IMR-90 (cell line): Measurements from ENCODE around the gene ERVMER34-1. TPM values are rescaled to one million over a fixed set of nuclear protein-coding genes. Genes with fewer than 3 reads are reported as not detected.

ENCODE experiments used
- ATAC-seq: fragments of 200-7000 bp; cut with Tn5 transposase; 2 replicates; pipeline ENCODE4 v1.9.1; 2020; ENCODE audit warnings: low read depth, mild to moderate bottlenecking, moderate library complexity
- BruUV-seq: library from RNA; stranded (reverse); fragments of 400-500 nt; replicated peaks from 2 replicates; lab custom pipeline; 2021; lab: Mats Ljungman, UMichigan
- CTCF ChIA-PET: fragments of 300-600 bp; formaldehyde crosslinking; extraction: SDS; loops from one replicate; lab custom pipeline; 2021; ENCODE audit warnings: antibody characterized with exemption; lab: Yijun Ruan, JAX
- POLR2A ChIA-PET: fragments of 300-600 bp; sonication (Branson Sonifier 250); formaldehyde crosslinking; loops from one replicate; lab custom pipeline; 2022; ENCODE audit warnings: antibody characterized with exemption; ENCODE audit not compliant: unreplicated experiment; lab: Charles Lee
- DNase-seq: peaks from one replicate; pipeline ENCODE4 v3.0.0; 2013
- H2AFZ ChIP-seq: replicated peaks from 2 replicates; pipeline ENCODE3; 2013; ENCODE audit warnings: low read length, mild to moderate bottlenecking; ENCODE audit not compliant: poor library complexity
- H2AK5ac ChIP-seq: 2 replicates; pipeline ENCODE4 v1.6.1; 2013; ENCODE audit warnings: low read depth, low read length, inconsistent platforms
- H2AK9ac ChIP-seq: replicated peaks from 2 replicates; pipeline ENCODE3; 2013; ENCODE audit warnings: mild to moderate bottlenecking, low read depth, low read length, moderate library complexity; ENCODE audit not compliant: poor library complexity
- H2BK120ac ChIP-seq: 2 replicates; pipeline ENCODE4 v1.6.1; 2013; ENCODE audit warnings: low read depth, low read length, inconsistent platforms
- H2BK15ac ChIP-seq: 3 replicates; pipeline ENCODE4 v1.6.1; 2013; ENCODE audit warnings: low read depth, low read length, inconsistent platforms
- H2BK20ac ChIP-seq: 2 replicates; pipeline ENCODE4 v1.6.1; 2013; ENCODE audit warnings: low read depth, mild to moderate bottlenecking, inconsistent platforms, low read length, moderate library complexity
- H2BK5ac ChIP-seq: 2 replicates; pipeline ENCODE4 v1.6.1; 2013; ENCODE audit warnings: mild to moderate bottlenecking, low read depth, low read length, inconsistent platforms; ENCODE audit not compliant: poor library complexity, severe bottlenecking
- H3K14ac ChIP-seq: replicated peaks from 2 replicates; pipeline ENCODE4 v1.6.1; 2013; ENCODE audit warnings: low read depth, low read length, inconsistent platforms
- H3K18ac ChIP-seq: 2 replicates; pipeline ENCODE4 v1.6.1; 2013; ENCODE audit warnings: low read depth, low read length, control low read depth
- H3K23ac ChIP-seq: 2 replicates; pipeline ENCODE4 v1.6.1; 2013; ENCODE audit warnings: low read depth, low read length, inconsistent platforms
- H3K27ac ChIP-seq: 2 replicates; pipeline ENCODE4 v1.5.1; 2013; ENCODE audit warnings: mild to moderate bottlenecking, control low read depth, low read length; ENCODE audit not compliant: insufficient read depth
- H3K27me3 ChIP-seq: 2 replicates; pipeline ENCODE4 v1.6.1; 2013; ENCODE audit warnings: low read length; ENCODE audit not compliant: control insufficient read depth, insufficient read depth
- H3K36me3 ChIP-seq: 2 replicates; pipeline ENCODE4 v1.6.1; 2013; ENCODE audit warnings: low read length, mixed read lengths; ENCODE audit not compliant: control insufficient read depth, insufficient read depth
- H3K4ac ChIP-seq: 2 replicates; pipeline ENCODE4 v1.6.1; 2013; ENCODE audit warnings: low read depth, low read length, inconsistent platforms
- H3K4me1 ChIP-seq: 2 replicates; pipeline ENCODE4 v1.6.1; 2013; ENCODE audit warnings: low read length, mixed read lengths; ENCODE audit not compliant: control insufficient read depth, insufficient read depth
- H3K4me2 ChIP-seq: 2 replicates; pipeline ENCODE4 v1.6.1; 2013; ENCODE audit warnings: low read depth, mild to moderate bottlenecking, control low read depth, low read length, moderate library complexity
- H3K4me3 ChIP-seq: 2 replicates; pipeline ENCODE4 v1.5.1; 2013; ENCODE audit warnings: low read depth, mild to moderate bottlenecking, control low read depth, low read length, moderate library complexity; ENCODE audit not compliant: insufficient read depth
- H3K56ac ChIP-seq: 2 replicates; pipeline ENCODE4 v1.6.1; 2013; ENCODE audit warnings: low read length, inconsistent platforms; ENCODE audit not compliant: insufficient read depth; ENCODE audit errors: extremely low read depth
- H3K79me1 ChIP-seq, 2 experiments: 2 replicates each; pipeline ENCODE4 v1.6.1; 2013; ENCODE audit warnings: low read length in 2 of 2, inconsistent platforms in 1 of 2, low read depth in 1 of 2
- H3K9ac ChIP-seq: 2 replicates; pipeline ENCODE4 v1.6.1; 2013; ENCODE audit warnings: low read depth, low read length, control low read depth
- H3K9me1 ChIP-seq: 2 replicates; pipeline ENCODE4 v1.6.1; 2013; ENCODE audit warnings: low read length, inconsistent platforms; ENCODE audit not compliant: insufficient read depth
- H3K9me3 ChIP-seq: 2 replicates; pipeline ENCODE4 v1.6.1; 2013; ENCODE audit warnings: low read length; ENCODE audit not compliant: control insufficient read depth, insufficient read depth
- H4K20me1 ChIP-seq: 2 replicates; pipeline ENCODE4 v1.6.1; 2013; ENCODE audit warnings: low read length, inconsistent platforms; ENCODE audit not compliant: insufficient read depth
- H4K5ac ChIP-seq: 2 replicates; pipeline ENCODE4 v1.6.1; 2013; ENCODE audit warnings: mild to moderate bottlenecking, low read depth, low read length, control low read depth
- H4K8ac ChIP-seq, 2 experiments: 2 replicates each; pipeline ENCODE4 v1.6.1; 2013; ENCODE audit warnings: low read depth in 2 of 2, low read length in 2 of 2, control low read depth in 1 of 2, inconsistent platforms in 1 of 2
- H4K91ac ChIP-seq: 2 replicates; pipeline ENCODE4 v1.6.1; 2013; ENCODE audit warnings: low read depth, low read length, inconsistent platforms; ENCODE audit not compliant: insufficient read depth
- CEBPB ChIP-seq: IDR thresholded peaks from 2 replicates; pipeline ENCODE4 v1.6.1; 2012; ENCODE audit warnings: low read depth, low read length, improper control_type of control experiment
- CHD1 ChIP-seq: IDR thresholded peaks from 2 replicates; pipeline ENCODE4 v1.6.1; 2012; ENCODE audit warnings: low read depth, low read length, improper control_type of control experiment
- WGBS, 2 experiments: methylation state at CpG; one replicate each; pipeline versions ENCODE4 v1.1.5 to v1.1.7; 2013; ENCODE audit warnings: missing lambda C conversion rate in 2 of 2; ENCODE audit not compliant: insufficient read length in 1 of 2; ENCODE audit errors: extremely low coverage in 2 of 2; 5-methylcytosine and 5-hydroxymethylcytosine counted together
- dilution Hi-C: fragments of 300-500 bp; cut with HindIII; formaldehyde crosslinking; loops from one replicate; pipeline ENCODE4 v1.14.3; 2018; ENCODE audit warnings: low sequenced_read_pairs; ENCODE audit not compliant: unreplicated experiment
- in situ Hi-C: fragments of 300-500 bp; cut with MboI; formaldehyde crosslinking; loops from 3 replicates; pipeline ENCODE4 v1.14.3; 2019; ENCODE audit warnings: low sequenced_read_pairs, inconsistent platforms, mixed read lengths
- intact Hi-C: fragments of 100-400 bp; cut with micrococcal nuclease; formaldehyde crosslinking; loops from 2 replicates; pipeline ENCODE4 v1.10.0; 2022
- polyA plus RNA-seq, 3 experiments: library from polyadenylated mRNA; depleted of rRNA; stranded (reverse); fragments of >200 nt; gene quantifications; 2 replicates each; pipeline ENCODE4 v1.2.3, GENCODE V29; 2012; ENCODE audit warnings: low replicate concordance in 1 of 3
- total RNA-seq: library from RNA; depleted of rRNA; stranded (reverse); fragments of >200 nt; gene quantifications from 2 replicates; pipeline ENCODE4 v1.2.3, GENCODE V29; 2012

The ERVMER34-1 gene
- total and polyA plus RNA-seq, 2 of the 4 experiments (the other 2 are of a cell fraction), result not detected

- Histone ChIP-seq H3K27me3 (peaks cover 5% of the 10 kb centered on the region), H4K91ac (no peak overlapping the region), H2BK5ac (no peak overlapping the region), H3K36me3 (no peaks in the 10 kb centered on the region), H4K5ac (no peak overlapping the region), H3K4me3 (no peak overlapping the region), H3K4me1 (no peaks in the 10 kb centered on the region), H3K4ac (no peak overlapping the region), H2AK9ac (no peak overlapping the region), H3K9me1 (no peaks in the 10 kb centered on the region), H2AFZ (no peak overlapping the region), H2BK20ac (no peak overlapping the region), H2AK5ac (no peak overlapping the region), H3K23ac (no peak overlapping the region), H2BK120ac (no peak overlapping the region), H3K79me1 (no peaks in the 10 kb centered on the region), H4K20me1 (no peaks in the 10 kb centered on the region), H3K14ac (no peak overlapping the region), H3K9ac (no peak overlapping the region), H3K4me2 (no peak overlapping the region), H2BK15ac (no peak overlapping the region), H3K27ac (no peak overlapping the region), H3K9me3 (no peaks in the 10 kb centered on the region), H3K56ac (no peak overlapping the region), H4K8ac (no peak overlapping the region), H3K18ac (no peak overlapping the region)
- dilution Hi-C loops (no loop called here), in situ Hi-C loops (no loop called here), intact Hi-C loops (no loop called here)
- no CpG with 5 or more reads among the region's 5 CpGs for WGBS, 2 experiments
- ATAC-seq (no peak), DNase-seq (no peak)
- POLR2A ChIA-PET, result no interaction called here
- CTCF ChIA-PET, result no interaction called here
- TF ChIP-seq CHD1, result no peak
- peak; percentile 74 for TF ChIP-seq CEBPB
- no TSS peak for BruUV-seq
Observed at GRCh38 chr4:52744588-52744987, 6.6 kb downstream of the ERVMER34-1 start.
